ENCODE measurements around the gene LCN10. TPM values are rescaled to one million over a fixed set of nuclear protein-coding genes. Genes with fewer than 3 reads are reported as not detected.

The LCN10 gene
- total RNA-seq, 1 experiment from 2014 or later: 1.5 TPM

GRCh38 chr9:136717399-136717798 lies 25.3 kb downstream of the LCN10 start:
- no peaks in the 10 kb centered on the region for H4K20me1 ChIP-seq (ENCODE audit: control insufficient read depth, insufficient read depth, insufficient read length)
- no CpG with 5 or more reads among the region's 16 CpGs for WGBS (ENCODE audit: extremely low coverage, insufficient read length, low lambda C conversion rate)
- no peak overlapping the region for H2AFZ ChIP-seq (ENCODE audit: low read length)
- TF ChIP-seq CTCF (conservative IDR thresholded peaks at IDR 0.05): no peak
- peaks cover 6 to 16% of the 10 kb centered on the region in 2 experiments for H3K4me1 Mint-ChIP-seq
- no peaks in the 10 kb centered on the region for H3K27me3 ChIP-seq (ENCODE audit: insufficient read depth, low read length)
- H2BK12ac ChIP-seq (ENCODE audit: insufficient read length, low read depth, low read length): no peak overlapping the region
- peaks cover 8% of the 10 kb centered on the region for H3K23me2 ChIP-seq (ENCODE audit: insufficient read length, low read depth, low read length, poor library complexity, severe bottlenecking)
- no peak overlapping the region for H3K18ac ChIP-seq (ENCODE audit: insufficient read length, low read depth, low read length)
- peaks cover 8% of the 10 kb centered on the region for H3K79me1 ChIP-seq (ENCODE audit: insufficient read depth, low read depth, low read length, poor library complexity, severe bottlenecking)
- H3K9me3 ChIP-seq (ENCODE audit: control insufficient read depth, low read depth, low read length): no peaks in the 10 kb centered on the region
- H4K8ac ChIP-seq (replicated peaks; ENCODE audit: insufficient read length, low read depth, low read length): no peak overlapping the region
- H3K4me2 ChIP-seq (ENCODE audit: insufficient read depth, insufficient read length, low read length): no peak overlapping the region
- peaks cover 4% of the 10 kb centered on the region; the same call in 1 of the 2 replicates for H3K79me2 ChIP-seq (ENCODE audit: insufficient read depth, low read length)
- H3K9ac ChIP-seq (ENCODE audit: extremely low read depth, insufficient read length, low read length): no peak overlapping the region
- no peak overlapping the region for H3T11ph ChIP-seq (ENCODE audit: low read length)
- H3K14ac ChIP-seq (ENCODE audit: insufficient read depth, low read length): no peak overlapping the region
- no peak overlapping the region for H4K91ac ChIP-seq (ENCODE audit: insufficient read length, low read depth, low read length)
- no peak overlapping the region for H4K5ac ChIP-seq (ENCODE audit: insufficient read length, low read depth, low read length)
- no peaks in the 10 kb centered on the region; the same call in 1 of the 2 replicates for H3K4me1 ChIP-seq (ENCODE audit: insufficient read depth, low read length)
- no peak overlapping the region for H2AK5ac ChIP-seq (ENCODE audit: insufficient read length, low read length)
- no peak overlapping the region for H3K27ac ChIP-seq (ENCODE audit: insufficient read length, low read depth, low read length)
- H3K23ac ChIP-seq (ENCODE audit: insufficient read length, low read depth, low read length): no peak overlapping the region
- H2BK120ac ChIP-seq (ENCODE audit: low read depth, low read length, poor library complexity, severe bottlenecking): no peak overlapping the region
- H2BK5ac ChIP-seq (ENCODE audit: insufficient read length, low read length): no peak overlapping the region
- no peak overlapping the region for H3K4ac ChIP-seq (ENCODE audit: low read depth, low read length)
- H3K27ac Mint-ChIP-seq: no peak overlapping the region
- no peak for DNase-seq
- no peak overlapping the region for H3K56ac ChIP-seq (ENCODE audit: insufficient read length, low read depth, low read length)
- no peaks in the 10 kb centered on the region; the same call in 1 of the 2 replicates for H3K27me3 Mint-ChIP-seq (ENCODE audit: low read depth)
- no peak overlapping the region for H3K4me3 Mint-ChIP-seq
- H2BK15ac ChIP-seq (ENCODE audit: low read depth, low read length): no peak overlapping the region
- no peaks in the 10 kb centered on the region; a peak in 1 of 5 replicates for H3K9me3 Mint-ChIP-seq
- peaks cover 3 to 10% (median 4%) of the 10 kb centered on the region in 3 experiments; a peak in 4 of 7 replicates for H3K36me3 Mint-ChIP-seq (ENCODE audit: insufficient read depth in 1 of 3, low read depth in 3 of 3)
- H2BK20ac ChIP-seq (ENCODE audit: low read depth, low read length, poor library complexity, severe bottlenecking): no peak overlapping the region
